Upper lobe of left lung (tissue), 6 donors: ENCODE measurements around the gene KAZN. TPM values are rescaled to one million over a fixed set of nuclear protein-coding genes. Genes with fewer than 3 reads are reported as not detected.
A peak's percentile ranks its signal among the peaks of the same experiment; 100 is the strongest.

Experiments used
- ATAC-seq, 2 donors: fragments of 200-7000 bp; cut with Tn5 transposase; one replicate each; pipeline ENCODE4 v1.9.1; 2022; ENCODE audit warnings: mild to moderate bottlenecking in 2 of 2, moderate library complexity in 2 of 2; ENCODE audit not compliant: low FRiP score in 2 of 2
- DNase-seq, 2 donors: peaks; one replicate each; pipeline ENCODE4 v3.0.0-alpha.2; 2019 to 2020
- H3K27ac ChIP-seq, 4 donors: fragments of 200-600 bp; sonication (generic); one replicate each; pipeline ENCODE4 v1.5.1; 2016 to 2019
- H3K27me3 ChIP-seq, 4 donors: fragments of 200-600 bp; sonication (generic); one replicate each; pipeline ENCODE4 v1.5.1; 2017 to 2019
- H3K36me3 ChIP-seq, 4 donors: fragments of 200-600 bp; sonication (generic); one replicate each; pipeline ENCODE4 v1.5.1; 2016 to 2019
- H3K4me1 ChIP-seq, 4 donors: fragments of 200-600 bp; sonication (generic); one replicate each; pipeline ENCODE4 v1.5.1; 2018 to 2019
- H3K4me3 ChIP-seq, 4 donors: fragments of 200-600 bp; sonication (generic); one replicate each; pipeline ENCODE4 v1.5.1; 2017 to 2019; ENCODE audit warnings: mild to moderate bottlenecking in 2 of 4, moderate library complexity in 1 of 4
- H3K9me3 ChIP-seq, 4 donors: fragments of 200-600 bp; sonication (generic); one replicate each; pipeline ENCODE4 v1.5.1; 2018 to 2019
- CTCF ChIP-seq, 6 experiments: fragments of 450-650 bp in 4 of 6; fragments of 200-600 bp in 2 of 6; sonication (generic) in 2 of 6; IDR thresholded peaks; one replicate each; pipeline ENCODE4 v1.5.1; 2016 to 2019; ENCODE audit warnings: antibody characterized with exemption in 6 of 6
- EP300 ChIP-seq, 4 donors: sonication (generic); formaldehyde crosslinking; IDR thresholded peaks; one replicate each; pipeline ENCODE4 v1.5.1; 2017; ENCODE audit warnings: antibody characterized with exemption in 4 of 4, control low read depth in 2 of 4
- POLR2A ChIP-seq, 4 donors: fragments of 450-650 bp; IDR thresholded peaks; one replicate each; pipeline ENCODE4 v1.5.1; 2016 to 2017; ENCODE audit warnings: antibody characterized with exemption in 4 of 4, mild to moderate bottlenecking in 2 of 4
- POLR2AphosphoS5 ChIP-seq, 2 donors: sonication (generic); formaldehyde crosslinking; IDR thresholded peaks; one replicate each; pipeline ENCODE4 v1.5.1; 2017; ENCODE audit warnings: antibody characterized with exemption in 2 of 2
- WGBS, 2 donors: methylation state at CpG; one replicate each; pipeline ENCODE4 v1.1.5; 2017 to 2018; 5-methylcytosine and 5-hydroxymethylcytosine counted together
- total RNA-seq, 6 donors: library from RNA; depleted of rRNA in 4 of 6; stranded (reverse); fragments of >200 nt in 4 of 6; gene quantifications; one replicate each; pipeline versions ENCODE4 v1.1.0 to v1.2.1, GENCODE V29; 2016 to 2021
- donor health status: DM: no; HTN: no; CAD: no; lungs with moderate emphysema.
- donor health status: DM: no; HTN: yes; CAD: no; lungs with severe emphysema.

Gene KAZN
- total RNA-seq, 6 donors from 2014 or later, result 11.5 to 30.0 (median 17.6) TPM

- no peak for TF ChIP-seq EP300 (IDR thresholded peaks at IDR 0.05)
- no peak for TF ChIP-seq POLR2A (IDR thresholded peaks at IDR 0.05)
- no peak for TF ChIP-seq POLR2AphosphoS5 (IDR thresholded peaks at IDR 0.05)
- no peak for TF ChIP-seq CTCF (IDR thresholded peaks at IDR 0.05)
- Histone ChIP-seq H3K27me3 (no peaks in the 10 kb centered on the region), H3K4me1 (peaks cover 0 to 9% (median 2%) of the 10 kb centered on the region in 4 donors), H3K36me3 (no peaks in the 10 kb centered on the region), H3K9me3 (peaks cover 0 to 6% (median 0%) of the 10 kb centered on the region in 4 donors), H3K4me3 (no peak overlapping the region), H3K27ac (no peak overlapping the region)
- WGBS, 2 donors, result 48 to 59% methylated on average over 2 of the region's 2 CpGs
- ATAC-seq (no peak), DNase-seq (no peak)
Measured at GRCh38 chr1:14974361-14974760, 375.9 kb downstream of the KAZN start.

GRCh38 chr1:14975119-14975518 is 376.6 kb downstream of the KAZN start:
- no peaks in the 10 kb centered on the region for H3K27me3 ChIP-seq
- no peak for ATAC-seq
- H3K9me3 ChIP-seq, result peaks cover 0 to 6% (median 0%) of the 10 kb centered on the region in 4 donors
- H3K4me3 ChIP-seq, result no peak overlapping the region
- WGBS, 2 donors, result 83 to 88% methylated on average over 4 of the region's 4 CpGs
- H3K27ac ChIP-seq, result no peak overlapping the region
- TF ChIP-seq POLR2AphosphoS5 (IDR thresholded peaks at IDR 0.05), result no peak
- no peak for TF ChIP-seq CTCF (IDR thresholded peaks at IDR 0.05)
- no peak for TF ChIP-seq EP300 (IDR thresholded peaks at IDR 0.05)
- TF ChIP-seq POLR2A (IDR thresholded peaks at IDR 0.05), result no peak
- DNase-seq, result no peak
- no peaks in the 10 kb centered on the region for H3K36me3 ChIP-seq
- peaks cover 0 to 9% (median 0%) of the 10 kb centered on the region in 4 donors for H3K4me1 ChIP-seq

GRCh38 chr1:14976256-14976655 is 377.8 kb downstream of the KAZN start:
- Histone ChIP-seq H3K36me3 (no peaks in the 10 kb centered on the region), H3K4me3 (no peak overlapping the region), H3K27me3 (no peaks in the 10 kb centered on the region), H3K4me1 (peaks cover 2 to 9% (median 3%) of the 10 kb centered on the region in 4 donors), H3K27ac (no peak overlapping the region), H3K9me3 (peaks cover 0 to 6% (median 0%) of the 10 kb centered on the region in 4 donors)
- ATAC-seq (no peak), DNase-seq (no peak)
- WGBS, 2 donors, result 93 to 94% methylated on average over 8 to 12 of the region's 13 CpGs
- TF ChIP-seq CTCF (IDR thresholded peaks at IDR 0.05), result no peak
- TF ChIP-seq POLR2A (IDR thresholded peaks at IDR 0.05), result no peak
- TF ChIP-seq EP300 (IDR thresholded peaks at IDR 0.05), result no peak
- no peak for TF ChIP-seq POLR2AphosphoS5 (IDR thresholded peaks at IDR 0.05)

- no peaks in the 10 kb centered on the region for H3K36me3 ChIP-seq
- H3K27me3 ChIP-seq, result no peaks in the 10 kb centered on the region
- H3K4me1 ChIP-seq, result peaks cover 0 to 9% (median 3%) of the 10 kb centered on the region in 4 donors
- 86 to 89% methylated on average over 12 to 14 of the region's 15 CpGs for WGBS, 2 donors
- peaks cover 0 to 6% (median 0%) of the 10 kb centered on the region in 4 donors for H3K9me3 ChIP-seq
- no peak overlapping the region for H3K27ac ChIP-seq
- DNase-seq, result no peak
- H3K4me3 ChIP-seq, result no peak overlapping the region
- TF ChIP-seq CTCF (IDR thresholded peaks at IDR 0.05) (no peak), POLR2AphosphoS5 (IDR thresholded peaks at IDR 0.05) (no peak), POLR2A (IDR thresholded peaks at IDR 0.05) (no peak), EP300 (IDR thresholded peaks at IDR 0.05) (no peak)
- ATAC-seq, result peak in 1 of 2 donors; percentile 38
Measured at GRCh38 chr1:14977338-14977931, 378.9 kb downstream of the KAZN start.
